ENCODE data around the gene MICALL2. TPM values are rescaled to one million over a fixed set of nuclear protein-coding genes. Genes with fewer than 3 reads are reported as not detected.

The MICALL2 gene
- total and polyA plus RNA-seq, 4 donors = 2.9 to 16.3 (median 7.6) TPM

DNA sequence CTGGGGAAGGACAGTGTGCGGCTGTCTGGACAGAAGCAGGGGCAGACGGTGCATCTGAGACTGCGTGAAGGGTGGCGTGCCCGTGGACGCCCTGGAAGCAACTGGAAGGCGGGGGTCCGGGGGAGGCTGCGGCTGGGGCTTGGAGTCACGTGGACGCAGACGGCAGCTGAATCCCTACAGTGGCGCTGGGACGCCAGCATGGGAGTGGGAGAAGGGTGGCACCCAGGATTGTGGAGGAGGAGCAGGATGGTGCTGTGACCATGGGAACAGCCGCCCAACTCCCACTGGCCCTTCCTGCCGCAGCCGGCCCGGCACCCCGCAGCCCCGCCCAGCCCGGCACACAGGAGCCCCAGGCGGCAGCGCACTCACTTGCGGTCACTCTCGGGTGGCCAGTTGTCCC, 35.2 kb upstream of the MICALL2 start:
- H3K4me1 ChIP-seq (ENCODE audit: control insufficient read depth in 4 of 4, insufficient read depth in 4 of 4, low read length in 3 of 4) = no peaks in the 10 kb centered on the region
- no peak overlapping the region for H3K9ac ChIP-seq (ENCODE audit: low read depth in 1 of 2, low read length in 2 of 2)
- no peak overlapping the region for H3K4me3 ChIP-seq (ENCODE audit: low read depth in 1 of 3, low read length in 3 of 3)
- H3K36me3 ChIP-seq (ENCODE audit: control insufficient read depth in 4 of 4, insufficient read depth in 3 of 4, low read depth in 1 of 4, low read length in 3 of 4) = peaks cover 10 to 72% (median 24%) of the 10 kb centered on the region in 4 donors
- H3K27ac ChIP-seq (ENCODE audit: low read depth in 1 of 2, low read length in 2 of 2) = no peak overlapping the region
- 93% methylated on average over 25 of the region's 25 CpGs for WGBS
- H3K9me3 ChIP-seq (ENCODE audit: control insufficient read depth in 4 of 4, low read length in 3 of 4) = no peaks in the 10 kb centered on the region
- no peak for DNase-seq (ENCODE audit: low spot score)
- TF ChIP-seq RAD21 (IDR thresholded peaks at IDR 0.05) = no peak
- no peak for TF ChIP-seq HNF4G (IDR thresholded peaks at IDR 0.05)
- no peak for TF ChIP-seq JUND (IDR thresholded peaks at IDR 0.05)
- TF ChIP-seq GABPA (IDR thresholded peaks at IDR 0.05 in 1 of 2, conservative IDR thresholded peaks at IDR 0.05 in 1 of 2) = no peak
- no peak for TF ChIP-seq HNF4A (conservative IDR thresholded peaks at IDR 0.05)
- no peak for TF ChIP-seq YY1 (IDR thresholded peaks at IDR 0.05)
- TF ChIP-seq, protein P1, sequence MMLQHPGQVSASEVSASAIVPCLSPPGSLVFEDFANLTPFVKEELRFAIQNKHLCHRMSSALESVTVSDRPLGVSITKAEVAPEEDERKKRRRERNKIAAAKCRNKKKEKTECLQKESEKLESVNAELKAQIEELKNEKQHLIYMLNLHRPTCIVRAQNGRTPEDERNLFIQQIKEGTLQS (IDR thresholded peaks at IDR 0.05) = no peak
- TF ChIP-seq, protein P2, sequence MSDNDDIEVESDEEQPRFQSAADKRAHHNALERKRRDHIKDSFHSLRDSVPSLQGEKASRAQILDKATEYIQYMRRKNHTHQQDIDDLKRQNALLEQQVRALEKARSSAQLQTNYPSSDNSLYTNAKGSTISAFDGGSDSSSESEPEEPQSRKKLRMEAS (IDR thresholded peaks at IDR 0.05) = no peak
- no peak for TF ChIP-seq NR2F2 (IDR thresholded peaks at IDR 0.05)
- no peak for TF ChIP-seq FOXA1 (IDR thresholded peaks at IDR 0.05)
- TF ChIP-seq FOXA2 (IDR thresholded peaks at IDR 0.05) = no peak
- H3K27me3 ChIP-seq (ENCODE audit: control insufficient read depth in 4 of 4, insufficient read depth in 4 of 4, low read length in 3 of 4) = no peaks in the 10 kb centered on the region

DNA sequence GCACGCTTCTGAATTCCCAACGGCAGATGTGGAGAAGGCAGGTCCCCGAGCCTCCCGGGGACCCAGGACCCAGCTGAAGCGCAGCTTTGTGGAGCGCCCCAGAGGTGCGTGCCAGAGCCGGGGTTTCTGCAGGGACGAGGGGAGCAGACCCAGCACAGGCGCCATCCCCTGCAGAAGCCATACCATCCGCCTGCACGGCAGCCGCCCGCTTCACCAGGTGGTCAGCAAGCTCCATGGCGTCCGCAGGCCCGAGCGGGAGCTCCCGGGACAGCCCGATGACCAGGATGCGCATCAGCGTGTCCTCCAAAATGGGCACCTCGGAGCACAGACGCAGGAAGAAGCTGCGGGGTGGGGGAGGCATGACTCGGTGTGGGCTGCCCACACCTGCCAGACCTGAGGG, 34.3 kb upstream of the MICALL2 start:
- TF ChIP-seq, protein P3, sequence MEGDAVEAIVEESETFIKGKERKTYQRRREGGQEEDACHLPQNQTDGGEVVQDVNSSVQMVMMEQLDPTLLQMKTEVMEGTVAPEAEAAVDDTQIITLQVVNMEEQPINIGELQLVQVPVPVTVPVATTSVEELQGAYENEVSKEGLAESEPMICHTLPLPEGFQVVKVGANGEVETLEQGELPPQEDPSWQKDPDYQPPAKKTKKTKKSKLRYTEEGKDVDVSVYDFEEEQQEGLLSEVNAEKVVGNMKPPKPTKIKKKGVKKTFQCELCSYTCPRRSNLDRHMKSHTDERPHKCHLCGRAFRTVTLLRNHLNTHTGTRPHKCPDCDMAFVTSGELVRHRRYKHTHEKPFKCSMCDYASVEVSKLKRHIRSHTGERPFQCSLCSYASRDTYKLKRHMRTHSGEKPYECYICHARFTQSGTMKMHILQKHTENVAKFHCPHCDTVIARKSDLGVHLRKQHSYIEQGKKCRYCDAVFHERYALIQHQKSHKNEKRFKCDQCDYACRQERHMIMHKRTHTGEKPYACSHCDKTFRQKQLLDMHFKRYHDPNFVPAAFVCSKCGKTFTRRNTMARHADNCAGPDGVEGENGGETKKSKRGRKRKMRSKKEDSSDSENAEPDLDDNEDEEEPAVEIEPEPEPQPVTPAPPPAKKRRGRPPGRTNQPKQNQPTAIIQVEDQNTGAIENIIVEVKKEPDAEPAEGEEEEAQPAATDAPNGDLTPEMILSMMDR (IDR thresholded peaks at IDR 0.05; ENCODE audit: low read depth, low read length, missing input control) = no peak
- TF ChIP-seq, protein P4, sequence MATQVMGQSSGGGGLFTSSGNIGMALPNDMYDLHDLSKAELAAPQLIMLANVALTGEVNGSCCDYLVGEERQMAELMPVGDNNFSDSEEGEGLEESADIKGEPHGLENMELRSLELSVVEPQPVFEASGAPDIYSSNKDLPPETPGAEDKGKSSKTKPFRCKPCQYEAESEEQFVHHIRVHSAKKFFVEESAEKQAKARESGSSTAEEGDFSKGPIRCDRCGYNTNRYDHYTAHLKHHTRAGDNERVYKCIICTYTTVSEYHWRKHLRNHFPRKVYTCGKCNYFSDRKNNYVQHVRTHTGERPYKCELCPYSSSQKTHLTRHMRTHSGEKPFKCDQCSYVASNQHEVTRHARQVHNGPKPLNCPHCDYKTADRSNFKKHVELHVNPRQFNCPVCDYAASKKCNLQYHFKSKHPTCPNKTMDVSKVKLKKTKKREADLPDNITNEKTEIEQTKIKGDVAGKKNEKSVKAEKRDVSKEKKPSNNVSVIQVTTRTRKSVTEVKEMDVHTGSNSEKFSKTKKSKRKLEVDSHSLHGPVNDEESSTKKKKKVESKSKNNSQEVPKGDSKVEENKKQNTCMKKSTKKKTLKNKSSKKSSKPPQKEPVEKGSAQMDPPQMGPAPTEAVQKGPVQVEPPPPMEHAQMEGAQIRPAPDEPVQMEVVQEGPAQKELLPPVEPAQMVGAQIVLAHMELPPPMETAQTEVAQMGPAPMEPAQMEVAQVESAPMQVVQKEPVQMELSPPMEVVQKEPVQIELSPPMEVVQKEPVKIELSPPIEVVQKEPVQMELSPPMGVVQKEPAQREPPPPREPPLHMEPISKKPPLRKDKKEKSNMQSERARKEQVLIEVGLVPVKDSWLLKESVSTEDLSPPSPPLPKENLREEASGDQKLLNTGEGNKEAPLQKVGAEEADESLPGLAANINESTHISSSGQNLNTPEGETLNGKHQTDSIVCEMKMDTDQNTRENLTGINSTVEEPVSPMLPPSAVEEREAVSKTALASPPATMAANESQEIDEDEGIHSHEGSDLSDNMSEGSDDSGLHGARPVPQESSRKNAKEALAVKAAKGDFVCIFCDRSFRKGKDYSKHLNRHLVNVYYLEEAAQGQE (IDR thresholded peaks at IDR 0.05) = no peak
- TF ChIP-seq SP1 (IDR thresholded peaks at IDR 0.05) = no peak
- H3K9me3 ChIP-seq (ENCODE audit: control insufficient read depth in 4 of 4, low read length in 3 of 4) = no peaks in the 10 kb centered on the region
- H3K27me3 ChIP-seq (ENCODE audit: control insufficient read depth in 4 of 4, insufficient read depth in 4 of 4, low read length in 3 of 4) = no peaks in the 10 kb centered on the region
- H3K36me3 ChIP-seq (ENCODE audit: control insufficient read depth in 4 of 4, insufficient read depth in 3 of 4, low read depth in 1 of 4, low read length in 3 of 4) = peaks cover 8 to 76% (median 26%) of the 10 kb centered on the region in 4 donors
- H3K4me1 ChIP-seq (ENCODE audit: control insufficient read depth in 4 of 4, insufficient read depth in 4 of 4, low read length in 3 of 4) = no peaks in the 10 kb centered on the region
- no peak overlapping the region for H3K27ac ChIP-seq (ENCODE audit: low read depth in 1 of 2, low read length in 2 of 2)
- no peak overlapping the region for H3K4me3 ChIP-seq (ENCODE audit: low read depth in 1 of 3, low read length in 3 of 3)
- H3K9ac ChIP-seq (ENCODE audit: low read depth in 1 of 2, low read length in 2 of 2) = no peak overlapping the region
- DNase-seq (ENCODE audit: low spot score) = no peak
- 97% methylated on average over 26 of the region's 26 CpGs for WGBS

DNA sequence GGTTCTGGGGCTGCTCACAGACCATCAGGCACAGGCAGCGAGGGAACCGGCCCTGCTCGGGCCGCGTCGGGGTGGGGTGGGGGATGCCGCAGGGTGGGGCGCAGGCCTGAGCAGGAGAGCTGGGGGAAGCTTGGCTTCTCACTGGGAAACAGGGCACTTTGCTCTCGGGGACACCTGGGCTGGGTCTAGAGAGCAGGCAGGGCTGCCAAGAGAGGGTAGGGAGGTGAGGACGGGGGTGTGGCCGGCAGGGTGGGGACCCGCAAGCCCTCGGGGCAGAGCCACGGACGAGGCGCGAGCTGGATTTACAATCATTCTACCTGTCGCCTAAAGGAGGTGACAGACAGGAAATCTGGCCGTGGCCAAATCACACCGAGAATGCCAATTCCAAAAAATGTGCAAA, 33.9 kb upstream of the MICALL2 start:
- Histone ChIP-seq H3K27me3 (ENCODE audit: control insufficient read depth in 4 of 4, insufficient read depth in 4 of 4, low read length in 3 of 4) (no peaks in the 10 kb centered on the region), H3K4me1 (ENCODE audit: control insufficient read depth in 4 of 4, insufficient read depth in 4 of 4, low read length in 3 of 4) (no peaks in the 10 kb centered on the region), H3K36me3 (ENCODE audit: control insufficient read depth in 4 of 4, insufficient read depth in 3 of 4, low read depth in 1 of 4, low read length in 3 of 4) (peaks cover 8 to 77% (median 26%) of the 10 kb centered on the region in 4 donors), H3K4me3 (ENCODE audit: low read depth in 1 of 3, low read length in 3 of 3) (no peak overlapping the region), H3K27ac (ENCODE audit: low read depth in 1 of 2, low read length in 2 of 2) (no peak overlapping the region), H3K9ac (ENCODE audit: low read depth in 1 of 2, low read length in 2 of 2) (no peak overlapping the region), H3K9me3 (ENCODE audit: control insufficient read depth in 4 of 4, low read length in 3 of 4) (no peaks in the 10 kb centered on the region)
- DNase-seq (ENCODE audit: low spot score) = no peak
- WGBS = 94% methylated on average over 20 of the region's 20 CpGs
- TF ChIP-seq TAF1 (conservative IDR thresholded peaks at IDR 0.05) = no peak
- no peak for TF ChIP-seq NR2F2 (IDR thresholded peaks at IDR 0.05)
- TF ChIP-seq RAD21 (IDR thresholded peaks at IDR 0.05) = no peak
- TF ChIP-seq, protein P1 (IDR thresholded peaks at IDR 0.05) = no peak
- TF ChIP-seq EGR1 (IDR thresholded peaks at IDR 0.05; ENCODE audit: low read depth in 2 of 2) = no peak
- TF ChIP-seq, protein P3 (IDR thresholded peaks at IDR 0.05; ENCODE audit: low read depth, low read length, missing input control) = no peak
- TF ChIP-seq, protein P5, sequence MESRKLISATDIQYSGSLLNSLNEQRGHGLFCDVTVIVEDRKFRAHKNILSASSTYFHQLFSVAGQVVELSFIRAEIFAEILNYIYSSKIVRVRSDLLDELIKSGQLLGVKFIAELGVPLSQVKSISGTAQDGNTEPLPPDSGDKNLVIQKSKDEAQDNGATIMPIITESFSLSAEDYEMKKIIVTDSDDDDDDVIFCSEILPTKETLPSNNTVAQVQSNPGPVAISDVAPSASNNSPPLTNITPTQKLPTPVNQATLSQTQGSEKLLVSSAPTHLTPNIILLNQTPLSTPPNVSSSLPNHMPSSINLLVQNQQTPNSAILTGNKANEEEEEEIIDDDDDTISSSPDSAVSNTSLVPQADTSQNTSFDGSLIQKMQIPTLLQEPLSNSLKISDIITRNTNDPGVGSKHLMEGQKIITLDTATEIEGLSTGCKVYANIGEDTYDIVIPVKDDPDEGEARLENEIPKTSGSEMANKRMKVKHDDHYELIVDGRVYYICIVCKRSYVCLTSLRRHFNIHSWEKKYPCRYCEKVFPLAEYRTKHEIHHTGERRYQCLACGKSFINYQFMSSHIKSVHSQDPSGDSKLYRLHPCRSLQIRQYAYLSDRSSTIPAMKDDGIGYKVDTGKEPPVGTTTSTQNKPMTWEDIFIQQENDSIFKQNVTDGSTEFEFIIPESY (IDR thresholded peaks at IDR 0.05) = no peak
- no peak for TF ChIP-seq RXRA (IDR thresholded peaks at IDR 0.05)
- TF ChIP-seq, protein P2 (IDR thresholded peaks at IDR 0.05) = no peak

Measured in liver (tissue), 9 donors.